GM21529 (cell line): ENCODE measurements around the gene IL26.

Experiments used
- ATAC-seq: cut with Tn5 transposase; IDR thresholded peaks from one replicate; pipeline ENCODE4 v1.9.1; 2021; ENCODE audit not compliant: unreplicated experiment

The IL26 gene

GRCh38 chr12:68225576-68226476 lies at the start of gene IL26:
TSS of gene IL26 (minus strand) at chr12:68225810. CDS start at chr12:68225756, 54 bp downstream.
- no peak for ATAC-seq

DNA sequence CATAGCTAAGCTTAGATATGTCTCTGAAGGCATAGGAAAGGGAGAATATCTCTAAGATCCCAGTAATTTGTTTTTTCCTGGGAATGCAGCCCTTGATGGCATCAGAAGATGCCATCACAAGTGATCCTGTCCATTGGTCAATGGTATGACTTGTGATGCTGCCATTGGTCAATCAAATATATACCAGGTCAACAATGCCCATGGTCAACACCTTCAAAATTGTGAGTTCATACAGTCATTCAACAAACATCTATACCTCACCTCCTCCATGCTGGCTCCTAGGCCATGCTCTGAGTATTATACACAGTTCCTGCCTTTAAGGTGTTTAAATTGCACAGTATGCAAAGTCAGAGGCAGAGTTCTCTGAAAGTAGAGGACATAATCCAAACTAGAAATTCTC lies 47.1 kb upstream of the IL26 start:
- no peak for ATAC-seq

DNA sequence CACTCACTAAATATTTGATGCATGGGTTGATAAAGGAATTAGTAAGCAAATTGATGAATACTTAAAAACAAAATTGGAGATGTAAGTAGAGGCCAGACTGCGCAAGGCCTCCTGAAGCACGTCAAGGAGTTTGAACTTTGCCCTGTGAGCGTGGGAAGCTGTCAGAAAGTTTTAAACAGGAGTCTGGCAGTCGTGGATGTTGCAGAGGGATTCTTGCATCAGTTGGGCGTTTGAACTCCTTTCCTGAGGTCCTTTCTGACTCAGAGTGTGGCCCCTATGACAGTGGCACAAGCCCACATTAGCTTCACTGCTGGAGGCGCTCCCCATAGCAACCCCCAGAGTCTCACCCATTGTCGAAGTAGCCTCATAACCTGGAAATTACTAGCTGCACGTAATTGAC lies 45.7 kb upstream of the IL26 start:
- ATAC-seq, result no peak

DNA sequence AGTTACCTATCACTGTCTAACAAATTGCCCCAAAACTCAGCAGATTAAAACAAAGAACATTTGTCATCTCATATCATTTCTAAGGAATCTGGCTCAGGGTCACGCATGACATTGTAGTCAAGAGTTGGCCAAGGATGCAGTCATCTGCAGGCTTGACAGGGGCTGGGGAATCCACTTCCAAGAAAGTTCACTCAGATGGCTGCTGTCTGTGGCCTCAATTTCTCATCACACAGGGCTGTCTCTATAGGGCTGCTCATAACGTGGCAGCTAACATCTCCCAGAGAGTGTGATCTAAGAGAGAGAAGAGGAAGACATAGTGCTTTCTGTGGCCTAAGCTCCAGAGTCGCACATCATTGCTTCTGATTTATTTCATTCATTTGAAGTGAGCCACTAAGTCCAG lies 44.7 kb upstream of the IL26 start:
- ATAC-seq, result no peak

DNA sequence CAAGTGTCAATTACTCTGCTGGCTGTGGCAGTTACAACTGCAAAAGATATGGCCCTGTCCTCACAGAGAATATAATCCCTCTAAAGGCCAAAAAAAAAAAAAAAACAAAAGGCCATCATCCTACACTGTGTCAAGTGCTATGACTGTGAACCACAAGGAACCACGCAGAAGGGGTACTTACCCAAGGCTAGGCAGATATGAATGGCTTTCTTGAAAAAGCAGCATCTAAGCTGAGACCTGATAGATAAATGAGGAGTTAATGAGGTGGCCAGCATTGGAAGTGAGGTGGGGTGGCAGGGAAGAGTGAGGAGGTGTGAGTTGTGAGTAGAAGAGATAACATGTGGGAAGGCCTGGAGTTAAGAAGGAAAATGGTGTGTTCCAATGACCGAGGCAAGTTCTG lies 44.2 kb upstream of the IL26 start:
- ATAC-seq, result no peak

- no peak for ATAC-seq
Measured at GRCh38 chr12:68268967-68269366, 43.4 kb upstream of the IL26 start.

- ATAC-seq, result no peak
Measured at GRCh38 chr12:68267892-68268396, 42.3 kb upstream of the IL26 start.

GRCh38 chr12:68264857-68265256 lies 39.2 kb upstream of the IL26 start:
- no peak for ATAC-seq

DNA sequence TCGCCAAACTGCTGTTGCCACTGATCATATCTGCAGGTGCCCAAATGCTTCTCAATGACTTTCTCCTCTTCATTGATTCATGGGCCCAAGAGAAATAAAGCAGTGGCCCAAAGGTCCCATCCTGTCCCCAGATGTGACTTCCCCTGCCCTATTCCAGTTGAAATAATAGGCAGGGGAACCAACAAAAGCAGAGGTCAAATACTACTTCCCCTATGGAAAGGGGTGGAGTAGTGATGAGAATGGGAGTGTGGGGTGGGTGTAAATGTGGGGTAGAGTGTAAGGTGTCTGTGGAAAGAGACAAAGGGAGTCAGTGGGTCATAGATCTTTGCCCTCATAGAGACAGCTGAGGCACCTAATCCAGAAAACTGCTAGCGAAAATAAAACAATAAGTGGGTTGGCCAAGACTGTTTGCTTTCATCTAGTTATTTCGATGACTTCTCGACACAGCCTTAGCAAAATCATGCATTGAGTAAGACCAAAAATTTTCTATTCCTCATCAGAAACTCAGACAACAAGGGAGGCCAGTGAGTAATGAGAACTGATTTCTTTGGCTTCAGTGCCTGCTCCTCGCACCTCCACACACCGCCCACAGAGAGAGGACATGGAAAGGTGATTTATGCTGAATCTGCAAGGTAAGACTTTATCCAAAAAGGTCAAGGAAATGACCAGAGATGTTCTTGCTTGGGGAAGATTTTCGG lies 38.7 kb upstream of the IL26 start:
- no peak for ATAC-seq

DNA sequence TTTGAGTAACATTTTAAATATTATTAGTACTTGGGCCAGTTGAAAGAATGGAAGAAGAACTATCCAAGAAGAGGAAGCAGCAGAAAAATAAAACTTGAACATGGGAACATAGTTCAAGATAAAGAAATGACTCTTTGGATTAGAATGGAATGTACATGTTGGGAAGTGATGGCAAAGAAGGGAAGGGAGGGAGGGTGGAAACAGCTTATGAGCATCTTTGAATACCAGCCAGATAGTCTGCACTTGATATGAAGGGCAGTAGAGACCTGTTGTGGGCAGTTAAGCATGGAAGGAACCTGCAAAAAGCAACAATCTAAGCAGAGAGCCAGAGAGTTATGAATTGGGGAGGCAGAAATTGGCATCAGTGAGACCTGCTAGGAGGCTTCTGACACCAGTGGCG lies 37.8 kb upstream of the IL26 start:
- ATAC-seq, result no peak

GRCh38 chr12:68261896-68262295 lies 36.3 kb upstream of the IL26 start:
- no peak for ATAC-seq

- no peak for ATAC-seq
Measured at GRCh38 chr12:68260153-68260552, 34.5 kb upstream of the IL26 start.

DNA sequence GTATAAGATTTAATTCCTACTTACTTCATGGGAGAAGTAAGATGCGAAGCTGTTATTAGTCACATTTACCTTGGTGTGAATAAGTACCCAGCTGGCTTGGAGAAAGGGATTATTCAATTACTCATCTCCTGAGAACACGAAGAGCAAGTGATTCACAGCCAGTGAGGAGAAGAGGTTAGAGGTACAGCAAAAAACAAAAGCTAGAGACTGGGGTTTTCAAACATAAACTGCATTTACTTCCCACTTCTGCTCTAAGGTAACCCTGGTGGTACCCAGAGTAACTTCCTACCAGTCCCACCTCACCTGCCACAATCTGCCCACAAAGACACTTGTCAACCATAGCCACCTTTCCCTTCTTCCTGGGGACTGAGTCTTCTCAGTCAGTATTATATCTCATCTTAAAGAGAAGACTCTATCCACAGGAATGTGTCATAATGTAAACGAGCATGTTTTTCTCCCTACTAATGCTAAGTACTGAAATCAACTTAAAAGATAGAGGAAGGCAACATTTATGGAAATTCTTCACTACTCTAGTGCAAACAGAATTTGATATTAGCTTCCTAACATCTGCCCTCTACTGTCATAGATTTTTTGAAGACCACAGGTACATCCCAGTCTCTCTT lies 33.8 kb upstream of the IL26 start:
- ATAC-seq, result no peak

DNA sequence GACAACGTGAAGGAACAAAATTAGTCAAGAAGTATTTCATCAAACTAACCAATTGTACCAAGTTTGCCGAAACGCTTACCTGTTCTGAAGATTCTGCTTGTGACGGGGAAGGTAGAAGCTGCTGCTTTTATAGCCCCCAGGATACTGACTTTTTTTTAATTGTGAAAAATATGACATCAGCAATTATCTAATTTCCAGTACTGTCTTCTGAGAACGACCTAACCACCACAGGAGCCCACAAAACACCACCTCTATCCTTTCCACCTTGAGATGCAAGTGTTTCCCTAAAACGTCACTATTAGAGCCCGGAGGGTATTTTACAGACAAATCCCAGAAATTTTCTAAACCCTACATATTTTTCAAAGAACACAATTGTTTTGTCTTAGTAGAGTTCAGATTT lies 27.9 kb upstream of the IL26 start, which contains the start of gene IL22:
IL22 (minus strand) TSS at position 101 of the 400 bp plus-strand sequence. CDS start 156 bp downstream, outside the sequence.
- ATAC-seq, result no peak

GRCh38 chr12:68252077-68252476 lies 26.5 kb upstream of the IL26 start:
- no peak for ATAC-seq

DNA sequence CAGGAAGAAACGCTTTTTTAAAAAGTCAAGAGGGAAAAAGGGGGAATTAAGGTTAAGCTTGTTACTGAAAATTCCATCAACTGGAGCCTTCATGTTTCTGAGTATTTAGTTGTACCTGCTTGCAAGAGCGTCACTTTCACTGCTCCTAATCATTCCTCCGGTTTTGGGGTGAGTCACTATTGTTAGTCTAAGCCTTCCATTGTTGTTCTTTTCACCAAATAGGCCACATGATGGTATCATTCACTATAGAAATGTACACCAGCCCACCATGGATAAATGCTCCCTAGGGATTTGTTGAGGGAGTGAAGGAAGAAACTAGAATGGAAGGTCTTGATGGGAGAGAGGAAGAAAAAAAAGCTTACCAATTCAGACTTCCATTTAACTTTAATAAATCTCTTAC lies 24.8 kb upstream of the IL26 start:
- ATAC-seq, result no peak

GRCh38 chr12:68247785-68248184 lies 22.2 kb upstream of the IL26 start:
- ATAC-seq, result no peak

- no peak for ATAC-seq
Measured at GRCh38 chr12:68246350-68246749, 20.7 kb upstream of the IL26 start.

GRCh38 chr12:68245180-68246021 lies 19.8 kb upstream of the IL26 start:
- ATAC-seq, result no peak

- no peak for ATAC-seq
Measured at GRCh38 chr12:68242777-68243176, 17.2 kb upstream of the IL26 start.

GRCh38 chr12:68240975-68241374 lies 15.4 kb upstream of the IL26 start:
- ATAC-seq, result peak; percentile 98
